ENCODE measurements around the gene ITGB7.

DNA sequence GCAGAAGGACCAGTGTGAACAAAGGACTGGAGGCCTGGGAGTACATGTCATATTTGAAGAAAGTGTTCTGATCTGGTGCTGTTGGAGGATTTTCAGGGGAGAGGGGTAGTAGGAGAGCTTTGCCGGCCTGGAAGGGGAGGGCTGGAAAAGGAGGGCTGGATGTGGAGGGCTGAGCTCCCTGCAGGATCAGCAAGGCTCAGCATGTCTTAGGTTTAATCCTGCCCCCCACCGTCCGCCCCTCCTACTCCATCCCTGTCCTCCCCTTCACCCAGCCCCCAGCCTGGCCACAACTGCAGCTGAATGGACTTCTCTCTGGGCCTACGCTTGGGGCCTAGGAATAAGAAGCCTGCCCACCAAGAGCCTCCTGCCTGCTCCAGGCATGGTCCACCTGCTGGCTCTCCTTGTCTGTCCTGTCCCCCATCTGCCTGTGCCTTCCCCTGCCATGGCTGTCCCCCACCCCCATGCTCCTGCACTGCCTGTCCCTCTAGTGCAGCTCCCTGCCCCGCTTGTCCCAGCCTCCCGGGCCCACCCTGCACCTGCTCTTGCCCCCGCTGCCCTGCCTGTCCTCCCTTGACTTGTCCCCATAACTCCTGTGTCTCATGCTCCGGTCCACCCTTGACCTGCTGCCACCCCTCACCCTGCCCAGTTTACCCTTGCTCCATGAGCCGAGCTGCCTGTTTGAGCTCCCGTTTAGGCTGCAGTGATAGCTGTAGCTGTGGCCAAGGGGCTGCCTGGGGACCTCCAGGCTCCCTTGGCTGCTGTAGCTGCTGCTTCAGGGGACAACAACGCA lies 34.8 kb upstream of the ITGB7 start:
- TF ChIP-seq POLR2AphosphoS5 (IDR thresholded peaks at IDR 0.05; ENCODE audit: low read depth, low read length): no peak
- no peak for TF ChIP-seq TAF1 (IDR thresholded peaks at IDR 0.05; ENCODE audit: borderline replicate concordance, insufficient read depth, low read length)
- TF ChIP-seq, protein P1, sequence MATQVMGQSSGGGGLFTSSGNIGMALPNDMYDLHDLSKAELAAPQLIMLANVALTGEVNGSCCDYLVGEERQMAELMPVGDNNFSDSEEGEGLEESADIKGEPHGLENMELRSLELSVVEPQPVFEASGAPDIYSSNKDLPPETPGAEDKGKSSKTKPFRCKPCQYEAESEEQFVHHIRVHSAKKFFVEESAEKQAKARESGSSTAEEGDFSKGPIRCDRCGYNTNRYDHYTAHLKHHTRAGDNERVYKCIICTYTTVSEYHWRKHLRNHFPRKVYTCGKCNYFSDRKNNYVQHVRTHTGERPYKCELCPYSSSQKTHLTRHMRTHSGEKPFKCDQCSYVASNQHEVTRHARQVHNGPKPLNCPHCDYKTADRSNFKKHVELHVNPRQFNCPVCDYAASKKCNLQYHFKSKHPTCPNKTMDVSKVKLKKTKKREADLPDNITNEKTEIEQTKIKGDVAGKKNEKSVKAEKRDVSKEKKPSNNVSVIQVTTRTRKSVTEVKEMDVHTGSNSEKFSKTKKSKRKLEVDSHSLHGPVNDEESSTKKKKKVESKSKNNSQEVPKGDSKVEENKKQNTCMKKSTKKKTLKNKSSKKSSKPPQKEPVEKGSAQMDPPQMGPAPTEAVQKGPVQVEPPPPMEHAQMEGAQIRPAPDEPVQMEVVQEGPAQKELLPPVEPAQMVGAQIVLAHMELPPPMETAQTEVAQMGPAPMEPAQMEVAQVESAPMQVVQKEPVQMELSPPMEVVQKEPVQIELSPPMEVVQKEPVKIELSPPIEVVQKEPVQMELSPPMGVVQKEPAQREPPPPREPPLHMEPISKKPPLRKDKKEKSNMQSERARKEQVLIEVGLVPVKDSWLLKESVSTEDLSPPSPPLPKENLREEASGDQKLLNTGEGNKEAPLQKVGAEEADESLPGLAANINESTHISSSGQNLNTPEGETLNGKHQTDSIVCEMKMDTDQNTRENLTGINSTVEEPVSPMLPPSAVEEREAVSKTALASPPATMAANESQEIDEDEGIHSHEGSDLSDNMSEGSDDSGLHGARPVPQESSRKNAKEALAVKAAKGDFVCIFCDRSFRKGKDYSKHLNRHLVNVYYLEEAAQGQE (IDR thresholded peaks at IDR 0.05; ENCODE audit: insufficient read depth in 1 of 2, low read depth in 2 of 2, low read length in 2 of 2): no peak
- TF ChIP-seq SIN3A (IDR thresholded peaks at IDR 0.05; ENCODE audit: borderline replicate concordance, insufficient read depth, low read length): no peak
- no peak for TF ChIP-seq FOXP2 (optimal IDR thresholded peaks at IDR 0.05; ENCODE audit: borderline replicate concordance, extremely low read depth, extremely low read length, insufficient read depth)

Data from PFSK-1 (cell line).